ENCODE data around the gene RSPH9.

The RSPH9 gene

GRCh38 chr6:43705996-43706395, 61.2 kb downstream of the RSPH9 start:
- no peak for DNase-seq (ENCODE audit: low spot score)
- no peak for TF ChIP-seq CTCF (IDR thresholded peaks at IDR 0.05; ENCODE audit: extremely low read depth, missing control alignments)

GRCh38 chr6:43706788-43707187, 62.0 kb downstream of the RSPH9 start:
- no peak for TF ChIP-seq CTCF (IDR thresholded peaks at IDR 0.05; ENCODE audit: extremely low read depth, missing control alignments)
- no peak for DNase-seq (ENCODE audit: low spot score)

- no peak for TF ChIP-seq CTCF (IDR thresholded peaks at IDR 0.05; ENCODE audit: extremely low read depth, missing control alignments)
- no peak for DNase-seq (ENCODE audit: low spot score)
Observed at GRCh38 chr6:43707269-43707668, 62.4 kb downstream of the RSPH9 start.

- TF ChIP-seq CTCF (IDR thresholded peaks at IDR 0.05; ENCODE audit: extremely low read depth, missing control alignments), result no peak
- no peak for DNase-seq (ENCODE audit: low spot score)
Observed at GRCh38 chr6:43707767-43708166, 62.9 kb downstream of the RSPH9 start.

GRCh38 chr6:43708860-43709653, 64.2 kb downstream of the RSPH9 start:
- TF ChIP-seq CTCF (IDR thresholded peaks at IDR 0.05; ENCODE audit: extremely low read depth, missing control alignments), result no peak
- no peak for DNase-seq (ENCODE audit: low spot score)

- no peak for TF ChIP-seq CTCF (IDR thresholded peaks at IDR 0.05; ENCODE audit: extremely low read depth, missing control alignments)
Observed at GRCh38 chr6:43709654-43710303, 64.9 kb downstream of the RSPH9 start.

GRCh38 chr6:43710576-43710975, 65.7 kb downstream of the RSPH9 start:
- DNase-seq (ENCODE audit: low spot score), result no peak
- no peak for TF ChIP-seq CTCF (IDR thresholded peaks at IDR 0.05; ENCODE audit: extremely low read depth, missing control alignments)

More at GRCh38 chr6:43709654-43710303, 64.9 kb downstream of the RSPH9 start:
- DNase-seq (ENCODE audit: low spot score), result no peak

Measured in GM20000 (cell line).